ENCODE results near the gene SUFU. TPM values are rescaled to one million over a fixed set of nuclear protein-coding genes. Genes with fewer than 3 reads are reported as not detected.

Gene SUFU
- total and polyA plus RNA-seq, 2 of the 8 experiments (the other 6 are each of a cell fraction or from before 2014, with no cell fraction given) = 7.0 to 10.8 TPM

DNA sequence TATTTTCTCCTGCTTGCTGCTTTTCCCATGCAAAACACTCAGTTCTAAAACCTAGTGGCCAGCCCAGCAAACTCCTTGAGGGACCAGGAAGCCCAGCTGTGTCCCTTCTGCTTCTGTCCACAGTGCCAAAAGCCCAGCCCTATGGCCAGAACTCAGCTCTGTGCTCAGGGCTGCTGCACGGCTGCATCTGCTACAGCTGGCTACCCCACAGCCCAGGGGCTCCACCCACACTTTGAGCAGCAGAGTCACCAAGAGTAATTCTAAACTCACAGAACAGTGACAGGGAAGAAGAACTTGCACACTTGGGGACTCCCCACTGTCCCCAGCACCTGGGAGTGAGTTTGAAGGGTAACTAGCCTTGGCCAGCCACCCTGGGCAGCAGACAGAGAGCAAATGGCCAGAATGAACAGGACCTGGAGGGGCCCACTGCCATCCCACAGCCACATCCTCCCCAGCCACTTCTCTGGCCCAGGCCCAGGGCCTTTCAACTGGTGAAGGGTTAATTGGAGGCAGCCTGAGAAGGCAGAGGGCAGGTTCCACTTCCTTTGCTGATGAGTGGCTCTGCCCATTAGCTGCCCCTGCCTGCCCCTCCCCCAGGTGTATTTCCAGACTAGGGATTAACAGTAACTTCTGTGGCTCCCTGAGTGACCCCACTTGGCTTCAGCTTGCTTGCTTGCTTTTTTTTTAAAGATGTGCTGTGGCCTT, 112.4 kb downstream of the SUFU start:
- H2AK5ac ChIP-seq (ENCODE audit: low read depth, low read length) = no peak overlapping the region
- no peak overlapping the region for H4K8ac ChIP-seq (ENCODE audit: extremely low read depth, insufficient read depth, low read length)
- no peak overlapping the region for H3K4me3 ChIP-seq (ENCODE audit: extremely low read depth in 1 of 4, insufficient read depth in 2 of 4, low read depth in 3 of 4, low read length in 4 of 4)
- H3K79me1 ChIP-seq (ENCODE audit: low read depth, low read length) = no peaks in the 10 kb centered on the region; the same call in 1 of the 2 replicates
- H3K23ac ChIP-seq (ENCODE audit: insufficient read length) = no peak overlapping the region
- no peak overlapping the region for H2AFZ ChIP-seq (ENCODE audit: low read length)
- no peak overlapping the region for H3K9ac ChIP-seq (replicated peaks in 1 of 4; ENCODE audit: extremely low read depth in 1 of 4, low read depth in 3 of 4, low read length in 3 of 4)
- H4K91ac ChIP-seq (replicated peaks; ENCODE audit: insufficient read length, low read length) = no peak overlapping the region
- no peak overlapping the region for H3K18ac ChIP-seq (ENCODE audit: extremely low read depth, low read length)
- peaks cover 0 to 3% (median 0%) of the 10 kb centered on the region in 4 experiments; a peak in 2 of 8 replicates for H3K36me3 ChIP-seq (ENCODE audit: control insufficient read depth in 2 of 4, insufficient read depth in 4 of 4, low read length in 3 of 4)
- H3K4me1 ChIP-seq (replicated peaks in 1 of 4; ENCODE audit: control insufficient read depth in 3 of 4, insufficient read depth in 4 of 4, low read length in 3 of 4) = peaks cover 0 to 6% (median 2%) of the 10 kb centered on the region in 4 experiments; a peak in 4 of 7 replicates
- no peaks in the 10 kb centered on the region for H3K9me3 ChIP-seq (ENCODE audit: insufficient read depth in 2 of 2, low read depth in 1 of 2, low read length in 1 of 2)
- H2BK5ac ChIP-seq (ENCODE audit: low read depth, low read length) = no peak overlapping the region
- no peaks in the 10 kb centered on the region for H3K27me3 ChIP-seq (replicated peaks in 1 of 4; ENCODE audit: control insufficient read depth in 3 of 4, extremely low read depth in 1 of 4, insufficient read depth in 3 of 4, low read length in 3 of 4)
- H3K4ac ChIP-seq (replicated peaks; ENCODE audit: insufficient read length, low read depth, low read length) = no peak overlapping the region
- ChIA-PET POLR2A (ENCODE audit: partially characterized antibody) (interaction anchor here (1.2 to 2.9 kb wide), 3 partner anchors 11 to 98 kb away, joined by 3 to 21 read pairs (median 5); partner anchors contain the start of genes ARL3 and SFXN2), CTCF (ENCODE audit: partially characterized antibody) (interaction anchor here (0.7 to 8.9 kb wide), 18 partner anchors 9 to 197 kb away, joined by 3 to 160 read pairs (median 5); partner anchors contain the start of gene TRIM8)
- H2BK12ac ChIP-seq (ENCODE audit: low read depth, low read length) = no peak overlapping the region
- no peak overlapping the region for H3K27ac ChIP-seq (ENCODE audit: low read depth, low read length)
- H3K79me2 ChIP-seq (ENCODE audit: control insufficient read depth in 1 of 2, insufficient read depth in 2 of 2, low read length in 2 of 2) = no peaks in the 10 kb centered on the region
- no peak overlapping the region for H4K5ac ChIP-seq (ENCODE audit: insufficient read length, low read depth, low read length)
- DNase-seq (ENCODE audit: low read depth in 1 of 2, low spot score in 2 of 2) = no peak
- H3K23me2 ChIP-seq (ENCODE audit: low read depth, low read length) = 0 out of 2 replicates have a peak, but pooled peaks cover 2% of the 10 kb centered on the region
- H2BK120ac ChIP-seq (replicated peaks; ENCODE audit: low read depth, low read length) = no peak overlapping the region
- H2BK20ac ChIP-seq (ENCODE audit: low read length) = no peak overlapping the region
- H3K56ac ChIP-seq (replicated peaks; ENCODE audit: insufficient read length, low read depth, low read length) = no peak overlapping the region
- no peak overlapping the region for H3K4me2 ChIP-seq (ENCODE audit: insufficient read depth in 1 of 2, low read depth in 2 of 2, low read length in 2 of 2)
- no peaks in the 10 kb centered on the region for H4K20me1 ChIP-seq (replicated peaks in 1 of 2; ENCODE audit: control insufficient read depth in 1 of 2, insufficient read depth in 2 of 2, low read length in 2 of 2)
- WGBS, 2 experiments (ENCODE audit: extremely low coverage in 1 of 2, insufficient coverage in 1 of 2, insufficient read length in 1 of 2, insufficient replicate concordance in 2 of 2, low coverage in 1 of 2, low lambda C conversion rate in 2 of 2, missing lambda C conversion rate in 1 of 2) = 71% methylated on average over 1 of the region's 1 CpG; no CpG with 5 or more reads in 1 of the 2 experiments
- H2BK15ac ChIP-seq (ENCODE audit: low read length) = no peak overlapping the region
- no peak for FAIRE-seq
- H3K14ac ChIP-seq (ENCODE audit: insufficient read length) = no peak overlapping the region
- TF ChIP-seq, protein P1, sequence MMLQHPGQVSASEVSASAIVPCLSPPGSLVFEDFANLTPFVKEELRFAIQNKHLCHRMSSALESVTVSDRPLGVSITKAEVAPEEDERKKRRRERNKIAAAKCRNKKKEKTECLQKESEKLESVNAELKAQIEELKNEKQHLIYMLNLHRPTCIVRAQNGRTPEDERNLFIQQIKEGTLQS (IDR thresholded peaks at IDR 0.05; ENCODE audit: insufficient read depth, low read depth, low read length) = no peak
- TF ChIP-seq KDM1A (IDR thresholded peaks at IDR 0.05; ENCODE audit: borderline replicate concordance, low read length) = no peak
- no peak for TF ChIP-seq TBP (IDR thresholded peaks at IDR 0.05; ENCODE audit: low read depth, low read length)
- TF ChIP-seq YY1 (IDR thresholded peaks at IDR 0.05; ENCODE audit: low read depth, low read length) = no peak
- no peak for TF ChIP-seq RFX5 (IDR thresholded peaks at IDR 0.05; ENCODE audit: borderline replicate concordance, low read depth, low read length)
- TF ChIP-seq CHD2 (IDR thresholded peaks at IDR 0.05; ENCODE audit: low read length) = no peak
- no peak for TF ChIP-seq SP1 (IDR thresholded peaks at IDR 0.05; ENCODE audit: low read depth, low read length)
- no peak for TF ChIP-seq POLR2A (IDR thresholded peaks at IDR 0.05; ENCODE audit: control extremely low read depth in 1 of 2, low read depth in 2 of 2, low read length in 2 of 2)
- TF ChIP-seq, protein P2, sequence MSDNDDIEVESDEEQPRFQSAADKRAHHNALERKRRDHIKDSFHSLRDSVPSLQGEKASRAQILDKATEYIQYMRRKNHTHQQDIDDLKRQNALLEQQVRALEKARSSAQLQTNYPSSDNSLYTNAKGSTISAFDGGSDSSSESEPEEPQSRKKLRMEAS (IDR thresholded peaks at IDR 0.05) = no peak
- TF ChIP-seq HDAC2 (IDR thresholded peaks at IDR 0.05; ENCODE audit: borderline replicate concordance in 1 of 2, low read depth in 2 of 2, low read length in 2 of 2) = no peak
- TF ChIP-seq BACH1 (IDR thresholded peaks at IDR 0.05; ENCODE audit: low read length) = no peak
- TF ChIP-seq MAFK (IDR thresholded peaks at IDR 0.05; ENCODE audit: low read depth, low read length) = no peak
- no peak for TF ChIP-seq TCF12 (IDR thresholded peaks at IDR 0.05; ENCODE audit: low read depth, low read length)

Measured in H1 (cell line).